Measurements from ENCODE around the gene LRRC45.

DNA sequence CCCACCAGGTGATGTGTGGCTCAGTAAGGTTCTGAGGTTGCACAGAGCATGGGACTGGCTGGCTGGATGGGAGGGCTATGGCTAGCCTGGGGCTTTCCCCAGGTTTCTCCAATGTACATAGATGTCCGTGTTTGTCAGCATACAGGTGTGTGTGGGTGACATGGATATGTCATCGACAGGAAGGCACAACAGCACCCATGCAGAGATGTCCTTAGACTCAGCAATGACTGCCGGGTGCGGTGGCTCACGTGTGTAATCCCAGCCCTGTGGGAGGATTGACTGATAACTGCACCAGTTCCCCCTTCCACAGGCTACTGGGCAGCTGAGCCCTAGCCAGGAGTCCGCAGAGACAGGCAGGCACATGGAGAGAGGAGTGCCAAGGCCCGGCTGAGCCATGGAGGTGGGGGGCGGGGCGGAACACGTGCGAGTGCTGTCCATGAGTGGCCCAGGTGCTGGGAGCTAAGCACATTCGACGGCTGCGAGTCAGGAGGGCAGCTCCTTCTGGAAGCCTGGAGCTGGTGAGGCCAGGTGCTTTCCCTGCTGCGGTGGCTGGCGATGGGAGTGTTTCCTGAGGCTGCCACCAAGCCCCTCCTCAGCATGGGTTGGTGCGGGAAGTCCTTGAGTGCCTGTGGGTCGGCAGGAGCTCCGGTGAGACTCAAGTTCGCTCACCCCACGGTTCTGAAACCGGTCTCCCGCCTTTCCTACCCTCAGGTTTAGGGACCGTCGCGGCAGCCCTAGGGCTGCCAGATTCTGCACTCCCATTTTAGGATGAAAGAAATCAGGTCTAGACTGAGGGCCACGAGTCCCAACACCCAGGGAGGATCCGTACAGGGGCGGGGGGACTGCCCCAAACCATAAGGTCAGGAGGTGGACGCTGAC, 46.5 kb upstream of the LRRC45 start:
- no peak for TF ChIP-seq CTCF (conservative IDR thresholded peaks at IDR 0.05 in 1 of 2, IDR thresholded peaks at IDR 0.05 in 1 of 2; ENCODE audit: low read depth in 1 of 2, low read length in 2 of 2)
- TF ChIP-seq EZH2 (IDR thresholded peaks at IDR 0.05; ENCODE audit: low read length, missing control alignments) = no peak
